ENCODE measurements around the gene MS4A4E.
"Not testable (repeated sequence)": the region's sequence is repeated elsewhere in the genome, so short reads cannot be mapped to it uniquely, and the experiment has no call there.

MS4A4E gene

GRCh38 chr11:60214386-60214785 is 28.6 kb downstream of the MS4A4E start:
- no peak for DNase-seq

GRCh38 chr11:60211206-60211605 is 31.7 kb downstream of the MS4A4E start:
- DNase-seq: no peak

- no peak for DNase-seq
Measured at GRCh38 chr11:60209977-60210376, 33.0 kb downstream of the MS4A4E start.

GRCh38 chr11:60208951-60209350 is 34.0 kb downstream of the MS4A4E start:
- no peak for DNase-seq

- peak; percentile 46 for DNase-seq
Measured at GRCh38 chr11:60208146-60208895, 34.6 kb downstream of the MS4A4E start.

- DNase-seq: no peak
Measured at GRCh38 chr11:60206616-60207015, 36.3 kb downstream of the MS4A4E start.

- no peak for DNase-seq
Measured at GRCh38 chr11:60204922-60205321, 38.0 kb downstream of the MS4A4E start.

- not testable (repeated sequence) for DNase-seq
Measured at GRCh38 chr11:60201334-60201733, 41.6 kb downstream of the MS4A4E start.

- DNase-seq: no peak
Measured at GRCh38 chr11:60197442-60197841, 45.5 kb downstream of the MS4A4E start.

- no peak for DNase-seq
Measured at GRCh38 chr11:60195923-60196368, 47.0 kb downstream of the MS4A4E start.

GRCh38 chr11:60194511-60194910 is 48.4 kb downstream of the MS4A4E start:
- no peak for DNase-seq

- DNase-seq: peak; percentile 61
Measured at GRCh38 chr11:60193687-60194433, 49.1 kb downstream of the MS4A4E start.

GRCh38 chr11:60192564-60192963 is 50.4 kb downstream of the MS4A4E start:
- not testable (repeated sequence) for DNase-seq

- not testable (repeated sequence) for DNase-seq
Measured at GRCh38 chr11:60188481-60188880, 54.5 kb downstream of the MS4A4E start.

- not testable (repeated sequence) for DNase-seq
Measured at GRCh38 chr11:60186128-60186527, 56.8 kb downstream of the MS4A4E start.

GRCh38 chr11:60185512-60185827 is 57.5 kb downstream of the MS4A4E start:
- not testable (repeated sequence) for DNase-seq

GRCh38 chr11:60184824-60185511 is 58.0 kb downstream of the MS4A4E start:
- DNase-seq: no peak

- DNase-seq: no peak
Measured at GRCh38 chr11:60183591-60184205, 59.2 kb downstream of the MS4A4E start.

- no peak for DNase-seq
Measured at GRCh38 chr11:60182541-60183330, 60.2 kb downstream of the MS4A4E start, which contains the start of gene MS4A6A. Gene MS4A6A (minus strand): TSS chr11:60183083. CDS start chr11:60181727, 1,356 bp downstream.

- no peak for DNase-seq
Measured at GRCh38 chr11:60175860-60176275, 67.1 kb downstream of the MS4A4E start.

- no peak for DNase-seq
Measured at GRCh38 chr11:60172011-60172410, 70.9 kb downstream of the MS4A4E start.

GRCh38 chr11:60170566-60170965 is 72.4 kb downstream of the MS4A4E start:
- DNase-seq: no peak
